GM18861 (cell line): ENCODE results near the gene FIBCD1.
"Not testable (repeated sequence)": the region's sequence is repeated elsewhere in the genome, so short reads cannot be mapped to it uniquely, and the experiment has no call there.

Source experiments
- ATAC-seq: cut with Tn5 transposase; IDR thresholded peaks from one replicate; pipeline ENCODE4 v1.9.1; 2021; ENCODE audit not compliant: unreplicated experiment

The FIBCD1 gene

DNA sequence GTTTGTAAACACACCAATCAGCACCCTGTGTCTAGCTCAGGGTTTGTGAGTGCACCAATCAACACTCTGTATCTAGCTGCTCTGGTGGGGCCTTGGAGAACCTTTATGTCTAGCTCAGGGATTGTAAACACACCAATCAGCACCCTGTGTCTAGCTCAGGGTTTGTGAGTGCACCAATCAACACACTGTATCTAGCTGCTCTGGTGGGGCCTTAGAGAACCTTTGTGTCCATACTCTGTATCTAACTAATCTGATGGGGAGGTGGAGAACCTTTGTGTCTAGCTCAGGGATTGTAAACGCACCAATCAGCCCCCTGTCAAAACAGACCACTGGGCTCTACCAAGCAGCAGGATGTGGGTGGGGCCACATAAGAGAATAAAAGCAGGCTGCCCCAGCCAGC lies 28.4 kb downstream of the FIBCD1 start:
- not testable (repeated sequence) for ATAC-seq

DNA sequence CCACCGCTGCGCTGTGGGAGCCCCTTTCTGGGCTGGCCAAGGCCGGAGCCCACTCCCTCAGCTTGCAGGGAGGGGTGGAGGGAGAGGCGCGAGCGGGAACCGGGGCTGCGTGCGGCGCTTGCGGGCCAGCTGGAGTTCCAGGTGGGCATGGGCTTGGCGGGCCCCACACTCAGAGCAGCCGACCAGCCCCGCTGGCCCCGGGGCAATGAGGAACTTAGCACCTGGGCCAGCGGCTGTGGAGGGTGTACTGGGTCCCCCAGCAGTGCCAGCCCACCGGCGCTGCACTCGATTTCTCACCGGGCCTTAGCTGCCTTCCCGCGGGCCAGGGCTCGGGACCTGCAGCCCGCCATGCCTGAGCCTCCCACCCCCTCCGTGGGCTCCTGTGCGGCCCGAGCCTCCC lies 29.0 kb downstream of the FIBCD1 start:
- ATAC-seq: not testable (repeated sequence)

DNA sequence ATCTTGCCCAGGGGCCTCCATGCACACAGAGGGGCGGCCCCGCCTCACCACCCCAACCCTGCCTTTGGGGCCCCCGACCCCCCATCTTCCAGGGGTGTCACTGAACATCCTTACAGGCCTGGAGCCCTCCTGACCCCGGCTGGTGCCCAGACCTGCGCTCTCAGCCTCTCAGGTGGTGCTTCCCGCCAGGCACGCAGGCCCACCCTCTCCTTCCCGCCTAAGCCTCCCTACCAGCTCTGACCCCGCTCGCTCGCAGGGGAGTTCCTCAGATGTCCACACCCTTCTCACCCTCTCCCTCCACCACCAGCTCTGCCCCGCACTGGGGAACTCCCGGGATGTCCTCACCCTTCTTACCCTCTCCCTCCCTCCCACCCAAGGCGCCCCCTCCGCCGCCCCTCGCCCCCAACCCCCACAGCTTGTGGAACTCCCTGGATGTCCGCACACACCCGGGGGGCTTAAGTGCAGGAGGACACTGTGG lies 30.1 kb downstream of the FIBCD1 start:
- ATAC-seq: no peak

GRCh38 chr9:130908146-130908877 lies 30.7 kb downstream of the FIBCD1 start:
- ATAC-seq: no peak

- no peak for ATAC-seq
Observed at GRCh38 chr9:130906735-130907416, 32.2 kb downstream of the FIBCD1 start.

GRCh38 chr9:130905902-130906734 lies 32.9 kb downstream of the FIBCD1 start:
- no peak for ATAC-seq

DNA sequence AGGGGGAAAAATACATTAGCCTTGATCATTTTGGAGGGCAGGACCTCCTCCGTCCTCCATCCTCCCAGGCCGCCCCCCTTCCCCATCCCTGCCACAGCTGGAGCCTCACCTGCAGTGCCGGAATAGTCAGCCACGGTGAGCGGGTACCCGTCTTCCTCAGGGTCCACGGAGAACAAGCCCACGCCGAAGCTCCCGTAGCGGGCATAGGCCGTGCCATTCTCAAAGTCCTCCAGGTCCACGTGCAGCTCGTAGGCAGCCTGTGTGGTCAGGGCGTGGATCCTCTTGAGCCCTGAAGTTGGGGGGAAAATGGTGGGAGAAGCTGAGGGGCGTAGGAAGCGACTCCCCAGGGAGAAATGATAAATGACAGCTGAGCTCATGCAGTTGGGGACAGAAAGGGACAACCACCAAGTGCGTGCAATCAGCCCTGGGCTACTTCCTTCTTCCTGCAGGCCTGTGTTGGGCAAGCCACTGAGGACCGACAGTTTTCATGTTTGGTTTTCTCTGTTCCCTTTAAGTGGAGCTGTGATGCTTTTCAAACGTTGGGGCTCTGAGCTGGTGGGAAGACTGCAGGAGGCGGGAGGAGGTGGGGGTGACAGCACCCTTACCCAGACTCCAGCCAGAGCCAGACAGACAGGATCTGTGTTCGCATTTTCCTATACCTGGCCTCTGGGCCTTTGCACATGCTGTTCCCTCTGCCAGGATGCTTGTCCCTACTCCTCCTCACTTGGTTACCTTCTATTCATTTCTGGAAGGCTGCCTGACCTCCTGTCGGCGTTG lies 33.7 kb downstream of the FIBCD1 start:
- ATAC-seq: no peak

DNA sequence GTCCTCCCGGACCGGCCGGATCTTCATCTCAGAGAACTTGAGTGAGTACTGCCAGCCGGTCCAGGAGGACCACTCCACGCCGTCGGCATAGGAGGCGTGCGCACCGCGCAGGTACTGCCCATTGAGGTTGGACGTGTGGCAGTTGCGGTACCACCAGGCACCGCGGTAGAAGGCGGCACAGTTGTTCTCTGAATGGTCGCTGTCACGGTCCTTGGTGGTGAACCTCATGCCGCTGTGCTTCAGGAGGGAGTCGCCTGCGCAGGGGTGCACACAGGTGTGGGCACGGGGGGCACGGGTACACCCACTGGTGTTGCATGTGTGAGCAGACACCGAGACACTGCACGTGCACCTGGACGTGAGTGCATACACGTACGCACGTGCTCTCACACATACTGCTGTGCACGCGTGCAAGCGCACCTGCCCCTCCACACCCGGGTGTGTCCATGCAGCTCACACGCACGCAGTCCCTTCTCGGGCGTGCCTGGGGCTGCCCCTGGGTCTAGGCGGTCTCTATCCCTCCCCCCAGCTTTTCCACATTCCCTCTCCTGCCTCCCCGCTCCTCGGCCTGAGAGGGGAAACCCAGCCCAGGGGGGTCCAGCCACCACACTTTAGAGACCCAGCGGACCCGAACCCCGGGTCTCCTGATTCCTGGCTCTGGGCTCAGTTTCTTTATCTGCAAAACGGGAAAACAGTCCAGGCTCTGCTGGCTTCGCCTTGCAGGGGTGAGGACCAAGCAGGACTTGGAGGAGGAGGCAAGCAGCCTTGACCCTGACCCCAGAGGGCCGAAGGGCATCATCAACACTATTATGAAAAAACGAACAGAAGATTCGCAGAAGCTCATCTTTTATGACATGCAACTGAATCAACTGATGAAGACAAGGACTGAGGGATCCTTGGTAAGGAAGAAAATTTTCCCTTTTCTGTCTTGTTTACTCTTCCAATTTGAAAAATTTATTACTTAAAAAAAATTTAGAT lies 34.7 kb downstream of the FIBCD1 start:
- no peak for ATAC-seq

DNA sequence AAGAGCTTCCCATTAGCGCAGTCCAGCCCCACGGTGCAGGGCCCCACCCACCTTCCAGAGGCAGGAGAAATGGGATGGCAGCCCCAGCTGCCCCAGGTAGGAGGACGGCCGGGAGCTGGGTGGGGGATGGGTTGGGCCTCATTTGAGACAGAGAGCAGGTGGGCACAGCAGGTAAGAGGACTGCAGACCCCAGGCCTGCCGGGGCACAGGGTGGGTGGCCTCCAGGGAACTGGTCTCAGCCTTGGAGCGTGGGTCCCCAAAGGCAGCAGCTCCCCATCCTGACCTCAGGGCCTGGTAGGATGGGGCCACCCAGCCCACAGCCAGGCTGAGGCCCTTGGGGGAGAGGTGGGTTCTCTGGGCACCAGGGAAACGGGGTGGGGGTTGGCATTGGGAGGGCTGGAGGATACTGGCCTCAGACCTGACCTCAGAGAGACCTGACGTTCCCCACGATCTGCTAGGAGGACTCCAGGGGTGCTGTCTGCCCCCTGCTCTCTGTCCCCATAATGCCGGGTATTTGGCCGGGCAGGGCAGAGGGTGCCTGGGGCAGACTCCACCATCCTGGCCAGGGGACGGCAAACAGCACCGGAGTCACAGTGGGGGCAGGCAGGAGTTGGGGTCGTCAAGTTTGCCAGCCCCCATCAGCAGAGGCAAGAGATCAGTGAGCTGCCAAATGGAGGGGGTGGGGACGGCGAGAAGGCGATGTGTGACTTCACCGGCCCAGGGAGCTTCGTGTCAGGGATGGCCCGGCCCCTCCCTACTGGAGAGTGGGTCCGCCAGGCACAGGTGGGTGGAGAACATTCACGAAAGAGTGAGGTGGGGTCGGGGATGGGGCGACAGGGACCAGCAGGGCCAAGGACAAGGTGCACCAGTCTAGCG lies 35.6 kb downstream of the FIBCD1 start:
- ATAC-seq: no peak

DNA sequence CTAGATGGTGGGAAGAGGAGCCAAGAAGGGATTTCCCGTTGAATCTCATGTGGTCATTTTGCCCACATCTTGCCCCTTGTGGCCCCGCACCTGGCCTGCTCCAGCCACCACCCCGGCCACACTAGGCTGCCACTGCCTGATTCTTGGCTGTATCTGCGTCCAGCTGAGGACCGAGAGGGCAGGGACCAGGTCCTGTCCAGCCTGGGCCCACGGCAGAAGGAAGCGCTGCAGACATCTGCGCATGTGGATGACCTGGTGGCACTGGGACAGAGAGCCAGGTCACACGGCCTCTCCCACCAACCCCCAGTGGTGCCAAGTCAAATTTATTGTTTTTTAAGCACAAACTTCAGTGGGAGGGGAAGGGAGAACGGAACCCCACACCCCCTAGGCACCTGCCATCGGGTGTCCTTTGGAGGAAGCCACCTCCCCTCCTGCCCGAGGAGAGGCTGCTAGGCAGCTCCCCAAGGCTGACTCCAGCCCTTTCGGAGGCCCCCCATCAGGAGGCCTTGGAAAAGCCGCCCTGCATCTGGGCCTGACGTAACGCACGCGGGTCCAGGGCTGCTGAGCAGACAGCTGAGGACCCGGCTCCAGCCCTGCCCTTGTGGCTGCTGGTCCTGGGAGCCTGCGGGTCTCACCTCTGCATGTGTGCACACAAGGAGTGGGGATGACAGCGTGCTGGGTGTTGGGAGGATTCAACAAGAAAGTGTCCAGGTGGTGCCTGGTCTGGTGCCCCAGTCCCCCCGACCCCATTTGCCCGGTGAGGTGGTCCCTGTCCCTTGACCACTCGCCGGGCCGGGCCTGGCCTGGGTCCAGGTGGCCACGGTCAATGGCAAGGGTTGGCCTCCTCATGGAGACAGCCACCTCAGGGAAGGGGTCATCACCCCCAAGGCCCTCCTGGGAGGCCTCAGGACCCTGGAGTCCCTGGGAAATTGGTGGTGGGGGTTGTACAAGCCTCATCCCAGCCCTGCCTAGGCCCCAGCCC lies 36.6 kb downstream of the FIBCD1 start:
- ATAC-seq: no peak

DNA sequence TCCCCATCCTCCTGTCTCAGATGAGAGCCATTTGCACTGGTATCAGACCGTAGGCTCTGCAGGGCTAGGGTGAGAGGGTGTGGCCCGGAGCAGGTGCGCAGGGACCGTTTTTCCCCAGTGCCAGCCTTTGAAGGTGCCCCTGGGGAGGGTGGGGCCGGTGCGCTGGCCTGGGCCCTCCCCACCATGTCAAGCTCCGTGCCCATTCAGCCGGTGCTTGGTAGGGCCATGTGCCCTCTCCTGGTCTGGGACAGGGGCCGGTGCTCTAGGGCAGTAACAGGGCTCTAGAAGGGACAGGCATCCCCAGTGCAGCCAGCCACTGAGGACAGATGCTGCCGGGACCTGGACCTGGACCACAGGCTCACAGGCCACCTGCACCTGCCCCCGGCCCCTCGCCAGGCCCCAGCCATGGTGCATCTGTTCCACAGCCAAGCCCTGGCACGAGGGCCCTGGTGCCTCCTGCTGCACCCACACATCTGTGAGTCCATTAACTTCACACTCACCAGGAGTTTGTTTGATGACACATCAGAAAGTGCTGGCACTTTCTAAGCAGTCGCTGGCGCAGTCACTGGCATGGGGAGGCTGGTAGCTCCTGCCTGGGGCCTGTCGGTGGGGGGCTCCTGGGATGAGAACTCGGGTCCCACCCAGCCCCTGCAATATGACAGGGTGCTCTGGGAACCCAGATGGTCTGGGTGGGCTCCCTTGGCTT lies 37.4 kb downstream of the FIBCD1 start:
- no peak for ATAC-seq

DNA sequence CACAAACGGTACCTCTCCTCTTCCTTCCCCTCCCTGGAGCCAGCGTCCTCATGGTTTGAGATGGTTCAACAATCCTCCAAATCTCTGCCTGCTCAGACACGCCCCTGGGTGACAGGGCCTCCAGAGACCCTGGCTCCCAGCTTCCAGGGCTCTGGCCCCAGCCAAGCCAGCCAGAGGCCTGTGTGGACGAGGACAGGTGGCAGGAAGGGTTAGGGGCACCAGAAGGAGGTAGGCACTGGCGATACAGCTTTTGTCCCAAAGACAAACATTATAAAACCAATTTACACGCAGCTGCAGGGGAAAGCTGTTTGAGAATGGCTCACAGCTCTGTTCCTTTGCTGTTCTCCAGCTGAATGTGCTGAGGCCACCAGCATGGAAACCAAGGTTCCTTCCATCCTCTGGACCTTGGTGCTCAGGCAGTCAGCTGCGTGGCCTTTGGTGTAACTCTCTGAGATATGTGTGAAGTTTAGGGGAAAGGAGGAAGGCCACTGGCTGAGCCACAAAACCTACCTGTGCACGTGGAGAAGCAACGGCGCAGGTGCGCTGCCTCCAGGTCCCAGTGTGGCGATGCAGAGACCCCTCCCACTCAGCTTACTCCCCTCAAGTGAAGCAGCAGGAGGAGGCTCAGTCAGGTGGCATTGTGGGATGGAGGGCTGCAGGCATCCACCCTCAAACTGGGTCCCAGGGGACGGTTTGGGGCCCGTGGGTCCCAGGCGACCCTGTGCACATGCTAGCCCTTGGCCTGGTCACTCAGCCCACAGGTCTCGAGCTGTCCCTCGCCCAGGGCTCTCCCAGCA lies 38.1 kb downstream of the FIBCD1 start:
- ATAC-seq: no peak

DNA sequence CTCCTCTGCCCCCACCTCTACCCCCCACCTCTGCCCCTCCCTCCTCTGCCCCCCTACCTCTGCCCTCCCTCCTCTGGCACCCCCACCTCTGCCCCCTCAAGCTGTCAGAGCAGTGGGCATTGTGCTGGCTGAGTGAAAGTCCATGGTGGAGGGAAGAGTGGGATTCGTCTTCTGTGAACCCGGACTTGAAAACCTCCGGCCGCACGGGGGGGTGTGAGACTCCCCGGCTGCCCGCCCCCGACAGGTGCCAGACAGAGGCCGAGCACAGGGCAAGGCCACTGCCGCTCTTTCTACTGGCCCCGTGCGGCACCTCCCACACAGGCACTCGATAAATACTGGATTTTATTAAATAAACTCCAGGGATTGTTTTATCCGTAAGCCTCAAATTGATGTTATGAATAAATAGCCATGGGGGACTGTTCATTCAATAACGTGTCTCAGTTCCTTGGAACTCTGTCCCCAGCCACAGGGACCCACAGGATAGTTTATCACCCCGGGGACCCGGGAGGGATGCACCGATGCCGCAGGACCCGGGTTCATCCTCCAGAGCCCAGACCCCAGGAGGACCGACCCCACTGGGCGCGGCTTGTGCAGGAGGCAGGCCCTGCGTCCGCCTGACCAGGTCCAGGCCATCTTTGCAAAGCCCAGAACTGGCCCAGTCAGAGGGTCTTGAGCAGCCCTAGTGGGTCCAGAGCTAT lies 39.8 kb downstream of the FIBCD1 start:
- ATAC-seq: no peak

DNA sequence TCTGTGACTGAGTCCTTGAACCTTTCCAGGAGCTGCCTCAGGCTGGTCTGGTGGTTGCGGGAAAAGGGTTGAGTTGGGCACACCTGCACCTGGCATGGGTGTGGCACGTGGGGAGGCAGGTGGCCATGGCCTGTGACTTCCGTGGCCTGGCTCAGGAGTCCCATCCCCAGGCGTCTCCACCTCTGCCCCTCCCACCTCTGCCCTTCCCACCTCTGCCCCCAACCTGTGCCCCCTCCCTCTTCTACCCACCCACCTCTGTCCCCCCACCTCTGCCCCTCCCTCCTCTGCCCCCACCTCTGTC lies 40.5 kb downstream of the FIBCD1 start:
- no peak for ATAC-seq

GRCh38 chr9:130897848-130898551 lies 41.0 kb downstream of the FIBCD1 start:
- no peak for ATAC-seq
